MM.1S (cell line): ENCODE data around the gene HHIPL1.

Source experiments
- DNase-seq: peaks from one replicate; pipeline ENCODE4 v3.0.0-alpha.2; 2015
- H2AFZ ChIP-seq: fragments of 300-600 bp; sonication (generic); 2 replicates; pipeline ENCODE4 v1.6.0; 2016; ENCODE audit warnings: antibody characterized with exemption, low read length
- H3F3A ChIP-seq: fragments of 300-600 bp; sonication (generic); 2 replicates; pipeline ENCODE4 v1.6.1; 2016; ENCODE audit warnings: mild to moderate bottlenecking, antibody characterized with exemption, low read length, moderate library complexity, mixed read lengths; ENCODE audit not compliant: insufficient read depth
- H3K27ac ChIP-seq: fragments of 300-600 bp; sonication (generic); 2 replicates; pipeline ENCODE4 v1.5.1; 2016; ENCODE audit warnings: mild to moderate bottlenecking, low read length
- H3K27me3 ChIP-seq: fragments of 300-600 bp; sonication (generic); replicated peaks from 2 replicates; pipeline ENCODE4 v1.6.0; 2016; ENCODE audit warnings: low read length; ENCODE audit not compliant: insufficient read depth
- H3K36me3 ChIP-seq: fragments of 300-600 bp; sonication (generic); replicated peaks from 2 replicates; pipeline ENCODE4 v1.6.1; 2016; ENCODE audit warnings: mild to moderate bottlenecking, low read length, mixed read lengths; ENCODE audit not compliant: insufficient read depth
- H3K4me1 ChIP-seq: fragments of 300-600 bp; sonication (generic); 2 replicates; pipeline ENCODE4 v1.6.1; 2016; ENCODE audit warnings: low read length, mixed read lengths
- H3K4me2 ChIP-seq: fragments of 300-600 bp; sonication (generic); 2 replicates; pipeline ENCODE4 v1.6.0; 2016; ENCODE audit warnings: low read depth, low read length
- H3K4me3 ChIP-seq: fragments of 300-600 bp; sonication (generic); 2 replicates; pipeline ENCODE4 v1.5.1; 2016; ENCODE audit warnings: low read length, mixed read lengths
- H3K79me2 ChIP-seq: fragments of 300-600 bp; sonication (generic); 2 replicates; pipeline ENCODE4 v1.6.1; 2016; ENCODE audit warnings: mixed run types, low read length, mixed read lengths
- H3K9ac ChIP-seq: fragments of 300-600 bp; sonication (generic); 2 replicates; pipeline ENCODE4 v1.6.1; 2016; ENCODE audit warnings: low read length, mixed read lengths
- H3K9me2 ChIP-seq: fragments of 300-600 bp; sonication (generic); replicated peaks from 2 replicates; pipeline ENCODE4 v1.6.1; 2016; ENCODE audit warnings: mild to moderate bottlenecking, low read length, mixed read lengths; ENCODE audit not compliant: insufficient read depth
- H3K9me3 ChIP-seq: fragments of 300-600 bp; sonication (generic); replicated peaks from 2 replicates; pipeline ENCODE4 v1.6.1; 2016; ENCODE audit warnings: mild to moderate bottlenecking, low read length, mixed read lengths; ENCODE audit not compliant: insufficient read depth
- H4K20me1 ChIP-seq: fragments of 300-600 bp; sonication (generic); 2 replicates; pipeline ENCODE4 v1.6.1; 2016; ENCODE audit warnings: mild to moderate bottlenecking, low read length, moderate library complexity, mixed read lengths; ENCODE audit not compliant: insufficient read depth
- EZH2 ChIP-seq: fragments of 300-600 bp; sonication (generic); optimal IDR thresholded peaks from 2 replicates; pipeline ENCODE3; 2017; ENCODE audit warnings: low read depth, mild to moderate bottlenecking, antibody characterized with exemption, low read length, mixed read lengths
- EZH2phosphoT487 ChIP-seq: fragments of 300-600 bp; sonication (generic); IDR thresholded peaks from 2 replicates; pipeline ENCODE4 v1.6.1; 2018; ENCODE audit warnings: antibody characterized with exemption, low read length
- TF ChIP-seq, protein P1 (sequence below): fragments of 300-600 bp; sonication (generic); IDR thresholded peaks from 2 replicates; pipeline ENCODE4 v1.5.1; 2016; ENCODE audit warnings: antibody characterized with exemption, low read length, mixed read lengths

HHIPL1 gene

DNA sequence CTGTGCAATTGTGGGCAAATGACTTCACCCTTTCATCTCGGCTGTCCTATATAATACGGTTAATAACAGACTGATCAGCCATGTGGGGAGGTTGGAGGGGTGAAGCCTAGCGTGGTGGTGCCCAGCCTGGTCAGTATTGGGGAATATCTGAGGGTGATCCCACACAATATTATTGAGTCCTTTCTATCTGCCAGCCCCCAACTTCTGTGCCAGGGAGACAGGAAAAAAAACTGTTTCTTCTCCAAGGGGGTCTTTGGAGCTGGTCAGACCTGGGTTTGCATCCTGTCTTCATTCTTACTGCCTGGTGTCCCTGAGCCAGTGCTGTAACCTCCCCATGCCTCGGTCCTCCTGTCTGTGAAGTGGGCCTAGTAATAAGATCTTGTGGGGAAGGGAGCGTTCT lies 45.7 kb downstream of the HHIPL1 start:
- Histone ChIP-seq H3K4me1 (no peaks in the 10 kb centered on the region), H2AFZ (no peak overlapping the region), H3F3A (no peaks in the 10 kb centered on the region), H3K27ac (no peak overlapping the region), H3K4me2 (no peak overlapping the region), H3K9ac (no peak overlapping the region), H3K9me3 (no peaks in the 10 kb centered on the region), H3K9me2 (no peaks in the 10 kb centered on the region), H3K4me3 (no peak overlapping the region), H3K36me3 (no peaks in the 10 kb centered on the region), H3K27me3 (no peaks in the 10 kb centered on the region), H3K79me2 (no peaks in the 10 kb centered on the region), H4K20me1 (no peaks in the 10 kb centered on the region)
- DNase-seq, result no peak
- TF ChIP-seq EZH2 (no peak), EZH2phosphoT487 (no peak)
- TF ChIP-seq, protein P1, sequence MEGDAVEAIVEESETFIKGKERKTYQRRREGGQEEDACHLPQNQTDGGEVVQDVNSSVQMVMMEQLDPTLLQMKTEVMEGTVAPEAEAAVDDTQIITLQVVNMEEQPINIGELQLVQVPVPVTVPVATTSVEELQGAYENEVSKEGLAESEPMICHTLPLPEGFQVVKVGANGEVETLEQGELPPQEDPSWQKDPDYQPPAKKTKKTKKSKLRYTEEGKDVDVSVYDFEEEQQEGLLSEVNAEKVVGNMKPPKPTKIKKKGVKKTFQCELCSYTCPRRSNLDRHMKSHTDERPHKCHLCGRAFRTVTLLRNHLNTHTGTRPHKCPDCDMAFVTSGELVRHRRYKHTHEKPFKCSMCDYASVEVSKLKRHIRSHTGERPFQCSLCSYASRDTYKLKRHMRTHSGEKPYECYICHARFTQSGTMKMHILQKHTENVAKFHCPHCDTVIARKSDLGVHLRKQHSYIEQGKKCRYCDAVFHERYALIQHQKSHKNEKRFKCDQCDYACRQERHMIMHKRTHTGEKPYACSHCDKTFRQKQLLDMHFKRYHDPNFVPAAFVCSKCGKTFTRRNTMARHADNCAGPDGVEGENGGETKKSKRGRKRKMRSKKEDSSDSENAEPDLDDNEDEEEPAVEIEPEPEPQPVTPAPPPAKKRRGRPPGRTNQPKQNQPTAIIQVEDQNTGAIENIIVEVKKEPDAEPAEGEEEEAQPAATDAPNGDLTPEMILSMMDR, result no peak

DNA sequence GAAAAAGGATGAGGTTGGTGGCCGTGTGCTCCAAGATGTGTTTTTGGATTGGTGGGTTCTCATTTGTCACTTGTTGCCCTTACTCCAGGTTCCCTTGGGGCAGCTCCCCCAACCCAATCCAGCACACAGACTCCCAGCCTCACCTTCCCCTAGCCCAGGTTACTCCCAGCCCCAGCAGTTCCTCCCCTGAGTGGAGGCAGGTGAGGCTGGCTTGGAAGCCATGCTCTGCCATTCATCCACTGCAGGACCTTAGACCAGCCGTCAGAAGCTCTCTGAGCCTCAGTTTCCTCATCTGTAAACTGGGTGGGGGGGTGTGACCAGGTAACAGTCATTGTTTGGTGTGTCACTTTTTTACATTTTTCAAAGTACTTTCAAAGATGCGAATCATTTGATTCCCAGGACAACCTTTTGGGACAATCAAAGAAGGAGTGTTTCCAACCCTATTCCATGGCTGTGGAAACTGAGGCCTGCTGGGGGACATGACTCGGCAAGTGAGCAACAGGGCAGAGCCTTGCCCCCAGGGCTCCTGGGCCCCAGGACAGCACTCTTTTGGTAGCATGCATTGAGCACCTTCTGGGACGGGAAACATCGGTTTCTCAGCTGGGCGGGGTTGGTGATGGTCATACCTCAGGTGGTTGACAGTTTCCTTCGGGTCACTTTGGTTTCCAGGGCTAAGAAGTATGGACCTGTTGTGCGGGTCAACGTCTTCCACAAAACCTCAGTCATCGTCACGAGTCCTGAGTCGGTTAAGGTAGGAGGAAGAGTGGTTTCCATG lies 46.4 kb downstream of the HHIPL1 start:
- no peak overlapping the region for H3K9ac ChIP-seq
- no peaks in the 10 kb centered on the region for H3K9me3 ChIP-seq
- no peak overlapping the region for H3K27ac ChIP-seq
- H3K4me3 ChIP-seq, result no peak overlapping the region
- H3K9me2 ChIP-seq, result no peaks in the 10 kb centered on the region
- H3K4me1 ChIP-seq, result no peaks in the 10 kb centered on the region
- H3K36me3 ChIP-seq, result no peaks in the 10 kb centered on the region
- H3K79me2 ChIP-seq, result no peaks in the 10 kb centered on the region
- H4K20me1 ChIP-seq, result no peaks in the 10 kb centered on the region
- H3F3A ChIP-seq, result no peaks in the 10 kb centered on the region
- TF ChIP-seq EZH2phosphoT487 (no peak), EZH2 (no peak)
- TF ChIP-seq, protein P1, result no peak
- DNase-seq, result no peak
- H3K27me3 ChIP-seq, result no peaks in the 10 kb centered on the region
- no peak overlapping the region for H2AFZ ChIP-seq
- H3K4me2 ChIP-seq, result no peak overlapping the region

DNA sequence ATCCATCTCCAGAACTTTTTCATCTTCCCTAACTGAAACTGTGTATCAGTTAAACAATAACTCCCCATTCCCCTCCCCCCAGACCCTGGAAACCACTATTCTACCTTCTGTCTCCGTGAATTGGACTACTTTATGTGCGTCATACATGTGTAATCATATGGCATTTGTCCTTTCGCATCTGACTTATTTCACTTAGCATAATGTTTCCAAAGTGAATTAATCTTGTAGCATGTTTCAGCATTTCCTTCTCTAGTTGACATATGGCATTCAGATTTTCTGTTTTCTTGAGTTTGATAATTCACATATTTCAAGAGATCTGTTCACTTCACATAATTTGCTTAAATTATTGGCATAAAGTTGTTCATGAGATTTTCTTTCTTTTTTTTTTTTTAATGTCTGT lies 49.0 kb downstream of the HHIPL1 start:
- H3K4me2 ChIP-seq, result no peak overlapping the region
- TF ChIP-seq, protein P1, result no peak
- TF ChIP-seq EZH2phosphoT487 (no peak), EZH2 (no peak)
- H3K4me3 ChIP-seq, result no peak overlapping the region
- no peak overlapping the region for H3K9ac ChIP-seq
- H2AFZ ChIP-seq, result no peak overlapping the region
- no peaks in the 10 kb centered on the region for H3K9me3 ChIP-seq
- H3K79me2 ChIP-seq, result no peaks in the 10 kb centered on the region
- no peak overlapping the region for H3K27ac ChIP-seq
- no peaks in the 10 kb centered on the region for H3K4me1 ChIP-seq
- no peaks in the 10 kb centered on the region for H4K20me1 ChIP-seq
- H3K9me2 ChIP-seq, result no peaks in the 10 kb centered on the region
- H3K36me3 ChIP-seq, result no peaks in the 10 kb centered on the region
- no peaks in the 10 kb centered on the region for H3F3A ChIP-seq
- DNase-seq, result no peak
- H3K27me3 ChIP-seq, result no peaks in the 10 kb centered on the region
